K562 (cell line): ENCODE results near the gene MAP4K1. TPM values are rescaled to one million over a fixed set of nuclear protein-coding genes. Genes with fewer than 3 reads are reported as not detected.
A peak's percentile ranks its signal among the peaks of the same experiment; 100 is the strongest.

Experiments used
- AFF4 ChIP-seq: sonication (generic); formaldehyde crosslinking; IDR thresholded peaks from 2 replicates; pipeline ENCODE4 v1.8.0; 2023; ENCODE audit warnings: mild to moderate bottlenecking, missing genetic modification reagents
- CHCHD3 ChIP-seq: fragments of 250-450 bp; sonication (Bioruptor Pico); IDR thresholded peaks from 2 replicates; pipeline ENCODE4 v2.1.2; 2022; ENCODE audit warnings: mild to moderate bottlenecking
- ELF1 ChIP-seq: fragments of 200-800 bp; sonication (Bioruptor generic); IDR thresholded peaks from 2 replicates; pipeline ENCODE4 v1.6.1; 2016; ENCODE audit warnings: missing genetic modification characterization, missing compliant biosample characterization
- ETV1 ChIP-seq: fragments of 450-650 bp; conservative IDR thresholded peaks from 2 replicates; pipeline ENCODE4 v1.6.1; 2016; ENCODE audit warnings: missing genetic modification characterization, control low read depth, low read depth, missing compliant biosample characterization
- GTF2E2 ChIP-seq: fragments of 200-800 bp; sonication (Bioruptor generic); IDR thresholded peaks from 2 replicates; pipeline ENCODE4 v1.6.1; 2016; ENCODE audit warnings: missing genetic modification characterization, missing compliant biosample characterization
- HES1 ChIP-seq: fragments of 450-650 bp; IDR thresholded peaks from 2 replicates; pipeline ENCODE4 v1.6.1; 2016; ENCODE audit warnings: low read depth, mild to moderate bottlenecking, moderate library complexity
- MEF2D ChIP-seq: conservative IDR thresholded peaks from 2 replicates; pipeline ENCODE4 v1.6.1; 2016; ENCODE audit warnings: low read depth, missing genetic modification characterization, missing compliant biosample characterization
- MIER1 ChIP-seq: fragments of 450-650 bp; IDR thresholded peaks from 2 replicates; pipeline ENCODE4 v1.6.1; 2016; ENCODE audit warnings: antibody characterized with exemption, mild to moderate bottlenecking, low read depth
- PRPF4 ChIP-seq: fragments of 200-400 bp; formaldehyde crosslinking; IDR thresholded peaks from one replicate; pipeline ENCODE4 v1.6.1; 2017; ENCODE audit warnings: low read length, low read depth, mild to moderate bottlenecking; ENCODE audit not compliant: insufficient read depth, poor library complexity, severe bottlenecking
- SMAD4 ChIP-seq: fragments of 250-450 bp; sonication (Bioruptor Pico); conservative IDR thresholded peaks from 2 replicates; pipeline ENCODE4 v1.8.0; 2021; ENCODE audit warnings: inconsistent platforms, mild to moderate bottlenecking, moderate library complexity
- TCF7L2 ChIP-seq: fragments of 150-350 bp; IDR thresholded peaks from 2 replicates; pipeline ENCODE4 v1.6.1; 2016; ENCODE audit warnings: low read depth, mild to moderate bottlenecking, low read length, moderate library complexity
- ZHX1 ChIP-seq: fragments of 150-350 bp; conservative IDR thresholded peaks from 2 replicates; pipeline ENCODE4 v1.6.1; 2014; ENCODE audit warnings: low read length
- ZNF121 ChIP-seq: sonication (generic); formaldehyde crosslinking; conservative IDR thresholded peaks from 2 replicates; pipeline ENCODE4 v1.8.0; 2022; ENCODE audit warnings: missing genetic modification reagents
- ZNF146 ChIP-seq: IDR thresholded peaks from one replicate; pipeline ENCODE4 v1.6.1; 2018; ENCODE audit warnings: missing compliant biosample characterization; ENCODE audit not compliant: unreplicated experiment
- ZNF707 ChIP-seq: fragments of 250-450 bp; sonication (Bioruptor Pico); conservative IDR thresholded peaks from 2 replicates; pipeline ENCODE4 v1.8.0; 2022; ENCODE audit warnings: inconsistent platforms, mild to moderate bottlenecking, moderate library complexity
- polyA plus RNA-seq, 8 experiments: library from polyadenylated mRNA; depleted of rRNA in 4 of 8; stranded (reverse) in 5 of 8; unstranded in 3 of 8; fragments of >200 nt; fragmentation: Nextera tagmentation in 2 of 8; fragmentation: Illumina TruSeq in 1 of 8; extraction: Ambion mirVana in 2 of 8; extraction: Trizol in 1 of 8; gene quantifications; 2 replicates each; pipeline versions ENCODE4 v1.2.1 to v1.2.3, GENCODE V29; 2011 to 2014; ENCODE audit warnings: inconsistent platforms in 1 of 8, missing spikeins in 1 of 8
- total RNA-seq, 7 experiments: library from RNA; depleted of rRNA in 6 of 7; stranded (reverse); fragments of >200 nt in 6 of 7; fragmentation: Illumina TruSeq in 2 of 7; extraction: Trizol in 2 of 7; gene quantifications; 2 replicates each; pipeline versions ENCODE4 v1.2.1 to v1.2.3, GENCODE V29; 2011 to 2021; ENCODE audit warnings: low replicate concordance in 1 of 7
- TF ChIP-seq, protein P1 (sequence below), 2 experiments: fragments of 450-650 bp; IDR thresholded peaks; 2 replicates each; pipeline ENCODE4 v1.6.1; 2016
- TF ChIP-seq, protein P2 (sequence below): sonication (generic); IDR thresholded peaks from 2 replicates; pipeline ENCODE4 v1.6.1; 2016

The MAP4K1 gene
- total and polyA plus RNA-seq, 9 of the 15 experiments (the other 6 are each of a cell fraction or from before 2014, with no cell fraction given): 0.14 to 3.2 (median 0.73) TPM; not detected in 1

DNA sequence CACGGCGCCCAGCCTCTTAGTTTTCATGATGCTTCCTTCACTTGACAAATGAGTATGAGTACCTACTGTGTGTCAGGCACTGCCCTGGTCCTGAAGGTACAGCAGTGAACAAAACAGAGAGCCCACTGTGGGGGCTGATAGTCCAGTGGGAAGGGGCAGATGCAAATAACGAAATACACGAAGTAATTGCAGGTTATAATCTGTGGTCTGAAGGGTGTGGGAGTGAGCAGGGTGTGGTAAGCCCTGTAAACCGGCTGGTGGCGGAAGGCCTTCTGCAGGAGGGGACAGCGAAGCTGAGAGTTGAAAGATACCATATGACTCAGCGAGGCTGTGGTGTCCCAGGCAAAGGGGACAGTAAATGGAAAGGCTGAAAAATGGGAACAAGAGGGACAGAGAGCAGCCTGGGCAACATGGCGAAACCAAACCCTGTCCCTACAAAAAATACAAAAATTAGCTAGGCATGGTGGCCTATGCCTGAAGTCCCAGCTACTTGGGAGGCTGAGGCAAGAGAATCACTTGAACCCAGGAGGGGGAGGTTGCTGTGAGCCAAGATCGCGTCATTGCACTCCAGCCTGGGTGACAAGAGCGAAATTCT, 60.5 kb downstream of the MAP4K1 start (continued):
- TF ChIP-seq ZNF707 (CRISPR knock-in tag) (no peak), ZNF121 (CRISPR knock-in tag) (no peak), MIER1 (no peak), MEF2D (tag) (0 out of 2 replicates have a peak, but pooled peaks have one; percentile 25), ZHX1 (no peak), ELF1 (no peak), AFF4 (0 out of 2 replicates have a peak, but pooled peaks have one; percentile 56), SMAD4 (0 out of 2 replicates have a peak, but pooled peaks have one; percentile 55), ZNF146 (CRISPR knock-in tag) (no peak), ETV1 (tag) (0 out of 2 replicates have a peak, but pooled peaks have one; percentile 48), GTF2E2 (tag) (no peak), TCF7L2 (no peak), PRPF4 (no peak), HES1 (peak; percentile 55; the same call in 1 of the 2 replicates), CHCHD3 (CRISPR knock-in tag) (no peak)
- TF ChIP-seq, protein P1, sequence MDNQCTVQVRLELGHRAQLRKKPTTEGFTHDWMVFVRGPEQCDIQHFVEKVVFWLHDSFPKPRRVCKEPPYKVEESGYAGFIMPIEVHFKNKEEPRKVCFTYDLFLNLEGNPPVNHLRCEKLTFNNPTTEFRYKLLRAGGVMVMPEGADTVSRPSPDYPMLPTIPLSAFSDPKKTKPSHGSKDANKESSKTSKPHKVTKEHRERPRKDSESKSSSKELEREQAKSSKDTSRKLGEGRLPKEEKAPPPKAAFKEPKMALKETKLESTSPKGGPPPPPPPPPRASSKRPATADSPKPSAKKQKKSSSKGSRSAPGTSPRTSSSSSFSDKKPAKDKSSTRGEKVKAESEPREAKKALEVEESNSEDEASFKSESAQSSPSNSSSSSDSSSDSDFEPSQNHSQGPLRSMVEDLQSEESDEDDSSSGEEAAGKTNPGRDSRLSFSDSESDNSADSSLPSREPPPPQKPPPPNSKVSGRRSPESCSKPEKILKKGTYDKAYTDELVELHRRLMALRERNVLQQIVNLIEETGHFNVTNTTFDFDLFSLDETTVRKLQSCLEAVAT (IDR thresholded peaks at IDR 0.05): peak in 1 of 2 experiments; percentile 87; a peak in 1 of 4 replicates
- TF ChIP-seq, protein P2, sequence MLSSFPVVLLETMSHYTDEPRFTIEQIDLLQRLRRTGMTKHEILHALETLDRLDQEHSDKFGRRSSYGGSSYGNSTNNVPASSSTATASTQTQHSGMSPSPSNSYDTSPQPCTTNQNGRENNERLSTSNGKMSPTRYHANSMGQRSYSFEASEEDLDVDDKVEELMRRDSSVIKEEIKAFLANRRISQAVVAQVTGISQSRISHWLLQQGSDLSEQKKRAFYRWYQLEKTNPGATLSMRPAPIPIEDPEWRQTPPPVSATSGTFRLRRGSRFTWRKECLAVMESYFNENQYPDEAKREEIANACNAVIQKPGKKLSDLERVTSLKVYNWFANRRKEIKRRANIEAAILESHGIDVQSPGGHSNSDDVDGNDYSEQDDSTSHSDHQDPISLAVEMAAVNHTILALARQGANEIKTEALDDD: peak; percentile 65
